Fibroblast of villous mesenchyme (primary cell): ENCODE data around the gene RIMBP2. TPM values are rescaled to one million over a fixed set of nuclear protein-coding genes. Genes with fewer than 3 reads are reported as not detected.

Experiments
- DNase-seq: peaks from one replicate; pipeline ENCODE4 v3.0.0-alpha.2; 2010; ENCODE audit warnings: low read depth
- H3K4me3 ChIP-seq: 2 replicates; pipeline ENCODE4 v1.5.1; 2011; ENCODE audit warnings: low read depth, mild to moderate bottlenecking, low read length
- total RNA-seq: library from RNA; depleted of rRNA; stranded (reverse); fragments of >200 nt; gene quantifications from 2 replicates; pipeline ENCODE4 v1.2.3, GENCODE V29; 2012
- TF ChIP-seq, protein P1 (sequence below): IDR thresholded peaks from 2 replicates; pipeline ENCODE4 v1.5.1; 2012; ENCODE audit warnings: low read depth, mild to moderate bottlenecking, low read length; ENCODE audit not compliant: insufficient read depth

RIMBP2 gene
- total RNA-seq, 1 donor: not detected

GRCh38 chr12:130486891-130487416 lies 229.1 kb downstream of the RIMBP2 start:
- no peak for DNase-seq
- TF ChIP-seq, protein P1, sequence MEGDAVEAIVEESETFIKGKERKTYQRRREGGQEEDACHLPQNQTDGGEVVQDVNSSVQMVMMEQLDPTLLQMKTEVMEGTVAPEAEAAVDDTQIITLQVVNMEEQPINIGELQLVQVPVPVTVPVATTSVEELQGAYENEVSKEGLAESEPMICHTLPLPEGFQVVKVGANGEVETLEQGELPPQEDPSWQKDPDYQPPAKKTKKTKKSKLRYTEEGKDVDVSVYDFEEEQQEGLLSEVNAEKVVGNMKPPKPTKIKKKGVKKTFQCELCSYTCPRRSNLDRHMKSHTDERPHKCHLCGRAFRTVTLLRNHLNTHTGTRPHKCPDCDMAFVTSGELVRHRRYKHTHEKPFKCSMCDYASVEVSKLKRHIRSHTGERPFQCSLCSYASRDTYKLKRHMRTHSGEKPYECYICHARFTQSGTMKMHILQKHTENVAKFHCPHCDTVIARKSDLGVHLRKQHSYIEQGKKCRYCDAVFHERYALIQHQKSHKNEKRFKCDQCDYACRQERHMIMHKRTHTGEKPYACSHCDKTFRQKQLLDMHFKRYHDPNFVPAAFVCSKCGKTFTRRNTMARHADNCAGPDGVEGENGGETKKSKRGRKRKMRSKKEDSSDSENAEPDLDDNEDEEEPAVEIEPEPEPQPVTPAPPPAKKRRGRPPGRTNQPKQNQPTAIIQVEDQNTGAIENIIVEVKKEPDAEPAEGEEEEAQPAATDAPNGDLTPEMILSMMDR: no peak
- H3K4me3 ChIP-seq: no peak overlapping the region

- no peak overlapping the region for H3K4me3 ChIP-seq
- TF ChIP-seq, protein P1: no peak
- no peak for DNase-seq
These were observed 230.0 kb downstream of the RIMBP2 start for GRCh38 chr12:130486146-130486435.

DNA sequence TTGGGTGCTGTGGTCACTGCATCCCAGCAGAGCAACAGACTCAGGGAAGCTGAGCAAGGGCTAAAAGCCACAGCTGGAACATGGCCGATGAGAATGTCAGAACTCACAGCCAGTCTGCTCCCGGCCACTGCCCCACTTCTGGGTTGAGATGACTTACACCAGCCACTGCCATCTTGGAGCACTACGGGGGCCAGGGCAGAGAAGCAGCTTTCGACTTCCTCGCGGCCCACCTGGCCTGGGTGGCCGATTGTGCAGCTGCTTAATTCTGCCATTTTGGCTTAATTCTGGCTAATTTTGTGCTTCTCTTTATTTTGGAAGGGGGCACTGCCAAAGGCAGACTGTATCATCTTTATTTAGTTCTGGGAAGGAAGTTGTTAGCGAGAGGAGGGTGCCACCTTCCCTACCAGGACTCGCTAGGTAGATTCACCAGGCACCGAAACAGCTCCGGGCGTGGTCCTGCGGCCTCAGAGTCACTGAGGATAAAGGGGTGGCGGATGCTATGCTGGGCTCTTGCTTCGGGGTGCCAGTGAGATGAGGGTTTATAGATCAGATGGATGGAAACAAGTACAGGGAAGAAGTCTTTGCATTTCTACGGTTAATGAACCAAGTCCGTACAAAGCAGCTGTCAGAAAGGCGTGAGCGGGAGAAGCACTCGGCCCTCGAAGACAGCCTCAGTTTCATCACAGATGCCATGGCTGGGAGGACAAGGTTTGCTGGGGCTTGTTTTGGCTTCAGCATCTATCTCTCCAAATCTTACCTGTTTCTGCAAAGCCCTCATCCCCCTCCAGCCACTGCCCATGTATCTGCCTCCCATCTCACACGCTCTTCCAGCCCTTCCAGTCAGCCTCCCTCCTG lies 230.6 kb downstream of the RIMBP2 start:
- H3K4me3 ChIP-seq: no peak overlapping the region
- TF ChIP-seq, protein P1: no peak
- no peak for DNase-seq

- DNase-seq: no peak
- TF ChIP-seq, protein P1: no peak
- no peak overlapping the region for H3K4me3 ChIP-seq
These were observed 231.9 kb downstream of the RIMBP2 start for GRCh38 chr12:130484221-130484620.

- H3K4me3 ChIP-seq: no peak overlapping the region
- DNase-seq: no peak
- TF ChIP-seq, protein P1: no peak
These were observed 232.4 kb downstream of the RIMBP2 start for GRCh38 chr12:130483616-130484180.

DNA sequence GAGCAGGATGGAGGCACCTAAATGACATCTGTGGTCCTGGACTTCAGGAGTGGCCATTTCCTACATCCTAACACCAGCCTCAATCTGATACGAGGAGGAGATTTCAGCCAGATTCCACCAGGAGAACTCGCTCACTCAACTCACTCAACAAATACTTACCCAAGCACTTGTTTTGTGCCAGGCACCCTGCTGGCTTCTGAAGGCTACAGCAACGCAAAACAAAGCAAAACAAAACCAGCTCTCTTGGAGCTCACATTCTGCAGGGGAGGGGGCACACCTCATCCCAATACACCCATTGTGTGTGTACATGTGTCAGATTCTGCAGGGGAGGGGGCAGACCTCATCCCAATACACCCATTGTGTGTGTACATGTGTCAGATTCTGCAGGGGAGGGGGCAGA lies 233.7 kb downstream of the RIMBP2 start:
- DNase-seq: no peak
- TF ChIP-seq, protein P1: no peak
- H3K4me3 ChIP-seq: no peak overlapping the region
